Adrenal gland (tissue), 5 donors: ENCODE data around the gene ZFYVE1.

ENCODE experiments used
- POLR2A ChIP-seq, 2 donors: fragments of 450-650 bp; IDR thresholded peaks; one replicate each; pipeline ENCODE4 v1.6.1; 2017; ENCODE audit warnings: antibody characterized with exemption in 2 of 2, mild to moderate bottlenecking in 2 of 2, moderate library complexity in 1 of 2
- TF ChIP-seq, protein P1 (sequence below), 6 experiments: fragments of 450-650 bp in 4 of 6; fragments of 200-600 bp in 2 of 6; sonication (generic) in 1 of 6; IDR thresholded peaks; 1 replicate in 5 of 6; 2 replicates in 1 of 6; pipeline versions ENCODE4 v1.5.1 to v1.8.0; 2016 to 2021; ENCODE audit warnings: antibody characterized with exemption in 6 of 6, mild to moderate bottlenecking in 2 of 6, moderate library complexity in 1 of 6
- donor health status: DM: no; HTN: no; CAD: no.

DNA sequence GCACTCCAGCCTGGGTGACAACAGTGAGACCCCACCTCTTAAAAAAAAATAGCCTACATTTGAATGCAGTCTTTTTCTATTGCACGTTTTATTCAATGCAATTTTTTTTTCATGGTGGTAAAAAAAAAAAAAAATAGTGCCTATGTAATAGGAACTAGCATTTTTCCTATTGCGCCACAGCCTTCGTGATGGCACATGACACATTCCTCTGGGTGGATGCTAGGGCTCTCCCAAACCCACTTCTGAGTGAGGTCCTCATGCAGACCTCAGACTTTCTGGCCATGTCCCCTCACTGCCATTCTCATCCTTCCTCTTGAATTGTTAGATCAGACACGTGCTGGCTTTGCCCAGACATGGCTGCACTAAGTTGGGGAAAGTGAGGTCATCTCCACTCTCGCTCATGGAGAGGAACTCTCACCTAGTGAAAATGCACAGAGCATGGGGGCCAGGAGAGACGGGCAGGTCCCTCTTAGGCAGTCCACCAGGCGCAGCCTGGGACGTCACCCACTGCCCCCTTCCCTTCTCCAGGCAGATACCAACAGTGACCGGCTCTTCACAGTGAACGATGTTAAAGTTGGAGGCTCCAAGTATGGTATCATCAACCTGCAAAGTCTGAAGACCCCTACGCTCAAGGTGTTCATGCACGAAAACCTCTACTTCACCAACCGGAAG, 81.4 kb downstream of the ZFYVE1 start:
- TF ChIP-seq, protein P1, sequence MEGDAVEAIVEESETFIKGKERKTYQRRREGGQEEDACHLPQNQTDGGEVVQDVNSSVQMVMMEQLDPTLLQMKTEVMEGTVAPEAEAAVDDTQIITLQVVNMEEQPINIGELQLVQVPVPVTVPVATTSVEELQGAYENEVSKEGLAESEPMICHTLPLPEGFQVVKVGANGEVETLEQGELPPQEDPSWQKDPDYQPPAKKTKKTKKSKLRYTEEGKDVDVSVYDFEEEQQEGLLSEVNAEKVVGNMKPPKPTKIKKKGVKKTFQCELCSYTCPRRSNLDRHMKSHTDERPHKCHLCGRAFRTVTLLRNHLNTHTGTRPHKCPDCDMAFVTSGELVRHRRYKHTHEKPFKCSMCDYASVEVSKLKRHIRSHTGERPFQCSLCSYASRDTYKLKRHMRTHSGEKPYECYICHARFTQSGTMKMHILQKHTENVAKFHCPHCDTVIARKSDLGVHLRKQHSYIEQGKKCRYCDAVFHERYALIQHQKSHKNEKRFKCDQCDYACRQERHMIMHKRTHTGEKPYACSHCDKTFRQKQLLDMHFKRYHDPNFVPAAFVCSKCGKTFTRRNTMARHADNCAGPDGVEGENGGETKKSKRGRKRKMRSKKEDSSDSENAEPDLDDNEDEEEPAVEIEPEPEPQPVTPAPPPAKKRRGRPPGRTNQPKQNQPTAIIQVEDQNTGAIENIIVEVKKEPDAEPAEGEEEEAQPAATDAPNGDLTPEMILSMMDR (IDR thresholded peaks at IDR 0.05) = no peak
- no peak for TF ChIP-seq POLR2A (IDR thresholded peaks at IDR 0.05)
